Urinary bladder (tissue), 4 donors: Measurements from ENCODE around the gene SETBP1. TPM values are rescaled to one million over a fixed set of nuclear protein-coding genes. Genes with fewer than 3 reads are reported as not detected.

ENCODE experiments used
- DNase-seq: peaks from one replicate; pipeline ENCODE4 v3.0.0-alpha.2; 2015; ENCODE audit errors: extremely low spot score
- H3K27ac ChIP-seq: one replicate; pipeline ENCODE4 v1.5.1; 2013; ENCODE audit warnings: low read depth, mild to moderate bottlenecking, moderate library complexity
- H3K36me3 ChIP-seq: one replicate; pipeline ENCODE4 v1.6.1; 2013; ENCODE audit warnings: mild to moderate bottlenecking, moderate library complexity; ENCODE audit not compliant: insufficient read depth
- H3K4me1 ChIP-seq: one replicate; pipeline ENCODE4 v1.6.1; 2013; ENCODE audit warnings: mild to moderate bottlenecking, moderate library complexity; ENCODE audit not compliant: insufficient read depth
- H3K4me3 ChIP-seq: one replicate; pipeline ENCODE4 v1.5.1; 2013; ENCODE audit warnings: low read depth, low read length
- WGBS: extraction: QIAGEN DNeasy Blood & Tissue Kit; methylation state at CpG from one replicate; pipeline ENCODE4 v1.1.7; 2013; 5-methylcytosine and 5-hydroxymethylcytosine counted together
- polyA plus RNA-seq: library from polyadenylated mRNA; stranded (reverse); fragments of 200-250 nt; gene quantifications from one replicate; pipeline ENCODE4 v1.2.3, GENCODE V29; 2013
- total RNA-seq: library from RNA; depleted of rRNA; stranded (reverse); fragments of >200 nt; gene quantifications from one replicate; pipeline ENCODE4 v1.2.3, GENCODE V29; 2014
- donor health status: healthy with polysubstance abuse.
- donor health status: healthy.

The SETBP1 gene
- total and polyA plus RNA-seq, 2 donors, result 12.6 to 46.7 TPM

DNA sequence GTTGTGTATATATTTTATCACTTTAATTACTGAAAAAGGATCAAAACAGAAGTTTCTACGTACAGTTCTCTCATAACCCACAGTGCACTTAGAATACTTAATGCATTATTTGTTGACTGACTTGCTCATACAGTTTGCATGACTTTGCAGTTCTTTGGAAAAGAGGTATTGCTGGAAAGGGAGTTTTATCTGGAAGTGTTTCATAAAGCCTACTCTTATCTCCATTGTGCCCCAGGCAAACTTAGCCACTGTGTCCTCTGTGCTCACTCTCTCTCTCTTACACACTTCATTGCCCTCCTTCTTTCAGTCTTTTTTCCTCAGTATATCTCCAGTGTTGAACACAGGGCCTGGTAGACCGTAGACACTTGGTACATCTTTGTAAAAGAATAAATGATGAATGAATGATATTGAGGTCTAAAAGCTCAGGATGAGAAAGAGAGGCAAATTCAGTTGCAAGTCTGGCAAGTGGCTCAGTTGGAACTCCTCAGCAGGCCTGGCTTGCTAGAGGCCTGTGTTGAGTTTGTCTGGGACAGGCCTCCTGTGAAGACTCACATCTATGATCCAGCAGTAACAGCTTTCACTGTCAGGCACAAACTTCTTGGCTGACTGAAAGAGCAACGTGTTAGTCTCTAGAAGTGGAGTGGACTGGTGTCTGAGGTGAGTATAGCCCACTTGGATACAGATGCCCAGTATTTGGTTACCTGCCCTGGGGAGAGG is 56.1 kb downstream of the SETBP1 start:
- Histone ChIP-seq H3K4me3 (no peak overlapping the region), H3K36me3 (no peaks in the 10 kb centered on the region), H3K27ac (no peak overlapping the region), H3K4me1 (no peaks in the 10 kb centered on the region)
- DNase-seq, result no peak
- WGBS, result 79% methylated on average over 3 of the region's 3 CpGs

DNA sequence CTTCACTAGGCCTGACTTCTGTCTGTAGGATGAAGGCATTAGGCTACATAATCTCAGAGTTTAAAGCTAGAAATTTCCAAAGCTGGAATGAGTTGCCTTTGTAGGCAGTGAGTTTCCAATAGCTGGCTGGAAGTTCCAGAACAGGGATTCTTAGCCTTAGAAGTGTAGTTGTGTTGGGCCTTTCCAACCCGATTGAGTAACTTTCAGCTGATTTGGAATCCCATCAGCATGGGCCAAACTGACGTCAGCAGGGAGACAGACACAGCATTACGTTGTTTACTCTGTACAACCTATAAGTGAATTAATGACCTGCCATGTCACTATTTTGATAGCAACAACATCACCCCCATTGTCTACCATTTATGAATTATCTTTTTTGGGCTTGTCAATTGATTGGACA is 56.9 kb downstream of the SETBP1 start:
- H3K27ac ChIP-seq, result no peak overlapping the region
- DNase-seq, result no peak

DNA sequence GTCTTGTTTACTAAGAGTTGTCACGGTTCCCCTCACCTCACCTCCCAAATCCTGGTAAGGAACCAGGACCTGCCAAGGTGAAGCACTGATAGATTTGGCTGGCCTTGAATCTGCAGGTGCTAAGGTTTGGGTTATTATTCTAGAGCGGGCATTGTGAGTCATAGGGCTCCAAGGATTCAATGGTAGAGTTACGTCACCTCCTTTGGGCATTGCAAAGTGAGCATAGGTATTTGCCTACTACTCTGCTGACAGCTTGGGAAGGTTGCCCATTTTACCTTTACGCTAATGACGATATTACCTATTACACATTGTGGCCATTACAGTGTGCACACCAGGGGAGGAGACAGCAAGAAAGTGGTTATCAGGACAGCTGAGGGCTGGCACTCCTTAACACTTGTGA is 59.3 kb downstream of the SETBP1 start:
- Histone ChIP-seq H3K36me3 (no peaks in the 10 kb centered on the region), H3K27ac (no peak overlapping the region), H3K4me3 (no peak overlapping the region), H3K4me1 (no peaks in the 10 kb centered on the region)
- WGBS, result 95% methylated on average over 5 of the region's 5 CpGs
- DNase-seq, result no peak

More for the DNA sequence above, 56.9 kb downstream of the SETBP1 start:
- WGBS, result 79% methylated on average over 3 of the region's 3 CpGs
- no peaks in the 10 kb centered on the region for H3K36me3 ChIP-seq
- no peak overlapping the region for H3K4me3 ChIP-seq
- no peaks in the 10 kb centered on the region for H3K4me1 ChIP-seq

DNA sequence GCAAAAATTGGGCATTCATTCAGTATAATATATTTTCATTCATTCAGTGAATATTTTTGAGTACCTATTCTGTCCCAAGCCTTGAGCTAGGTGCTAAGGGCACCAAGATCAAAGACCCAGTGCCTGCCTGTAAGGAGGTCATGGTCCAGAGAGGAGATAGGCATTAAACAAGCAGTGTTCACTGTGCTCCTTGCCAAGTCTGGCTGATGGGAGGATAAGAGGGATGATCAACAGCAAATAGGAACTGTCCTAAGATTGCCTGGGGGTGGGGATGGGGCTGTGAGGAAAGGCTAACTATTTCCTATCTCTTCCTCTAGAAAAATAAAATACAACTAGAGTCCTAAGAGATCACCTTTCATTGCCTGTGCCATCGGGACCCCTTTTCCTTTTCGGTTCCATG is 60.4 kb downstream of the SETBP1 start:
- H3K4me3 ChIP-seq, result no peak overlapping the region
- 41% methylated on average over 2 of the region's 2 CpGs for WGBS
- H3K27ac ChIP-seq, result no peak overlapping the region
- H3K4me1 ChIP-seq, result no peaks in the 10 kb centered on the region
- no peak for DNase-seq
- H3K36me3 ChIP-seq, result no peaks in the 10 kb centered on the region

DNA sequence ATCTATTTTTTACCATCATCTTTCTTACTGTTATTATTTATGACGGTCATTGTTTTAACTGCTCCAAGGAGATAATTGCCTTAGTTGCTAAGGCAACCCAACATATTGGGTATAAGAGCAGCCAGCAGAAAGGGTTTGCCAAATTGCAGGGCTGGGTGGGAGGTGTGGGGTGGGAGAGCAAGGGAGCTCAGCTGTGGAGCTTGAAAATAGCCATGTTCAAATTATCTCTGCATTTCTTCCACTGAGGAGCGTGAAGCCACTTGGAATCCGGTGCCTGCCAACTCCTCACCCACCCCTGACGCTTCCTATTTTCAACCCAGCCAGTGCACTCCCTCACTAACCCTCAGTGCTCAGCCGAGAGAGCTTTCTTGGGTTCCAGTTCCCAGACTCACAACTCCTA is 60.8 kb downstream of the SETBP1 start:
- 47% methylated on average over 5 of the region's 5 CpGs for WGBS
- DNase-seq, result no peak
- no peaks in the 10 kb centered on the region for H3K36me3 ChIP-seq
- no peak overlapping the region for H3K4me3 ChIP-seq
- H3K4me1 ChIP-seq, result no peaks in the 10 kb centered on the region
- no peak overlapping the region for H3K27ac ChIP-seq

DNA sequence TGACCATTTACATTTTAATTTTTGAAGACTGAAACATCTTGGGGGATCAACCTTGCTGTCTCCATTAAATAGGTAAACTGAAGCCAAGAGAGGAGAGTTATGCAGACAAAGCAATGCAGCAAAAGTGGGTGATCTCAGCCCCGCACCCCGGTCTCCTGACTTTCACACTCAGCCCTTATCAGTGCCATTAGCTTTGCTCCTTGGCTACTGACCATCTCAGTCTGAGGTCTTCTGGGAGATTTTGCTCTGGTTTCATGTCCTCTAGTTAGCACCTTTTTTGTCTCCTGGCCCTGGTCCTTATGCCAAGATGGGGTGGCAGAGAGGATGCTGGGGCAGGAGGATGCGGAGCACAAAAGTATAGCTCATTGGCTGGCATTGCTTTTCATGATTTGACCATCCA is 61.4 kb downstream of the SETBP1 start:
- H3K36me3 ChIP-seq, result no peaks in the 10 kb centered on the region
- H3K4me1 ChIP-seq, result no peaks in the 10 kb centered on the region
- no peak overlapping the region for H3K4me3 ChIP-seq
- WGBS, result 80% methylated on average over 3 of the region's 3 CpGs
- no peak overlapping the region for H3K27ac ChIP-seq
- DNase-seq, result no peak

DNA sequence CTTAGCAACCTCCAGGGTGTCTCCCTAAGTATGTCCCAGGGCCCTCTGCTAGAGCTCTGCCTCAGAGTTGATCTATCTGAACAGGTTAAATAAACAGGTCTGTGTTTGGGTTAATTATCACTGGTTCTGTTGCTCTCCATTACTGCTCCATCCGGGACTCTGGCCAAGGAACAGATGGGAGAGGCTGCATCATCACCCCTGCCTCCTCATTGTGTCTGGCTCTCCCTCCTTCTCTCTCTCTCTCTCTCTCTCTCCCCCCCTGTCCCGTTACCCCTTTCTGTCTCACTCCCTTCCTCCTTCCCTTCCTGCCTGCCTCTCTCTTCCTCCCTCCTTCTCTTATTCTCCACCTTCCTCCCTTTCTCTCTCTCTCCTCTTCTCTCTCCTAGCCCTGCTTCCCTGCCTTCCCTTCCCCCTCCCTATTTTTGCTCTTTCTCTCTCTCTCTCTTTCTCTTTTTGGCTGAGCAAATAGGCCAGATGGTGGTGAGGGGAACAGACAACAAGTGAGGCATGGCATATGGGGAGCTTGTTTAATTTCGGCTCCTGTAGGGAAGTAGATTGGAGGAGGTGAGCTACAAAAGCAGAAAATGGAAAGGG is 62.1 kb downstream of the SETBP1 start:
- no peaks in the 10 kb centered on the region for H3K4me1 ChIP-seq
- peak; percentile 71 for DNase-seq
- no peak overlapping the region for H3K27ac ChIP-seq
- no peaks in the 10 kb centered on the region for H3K36me3 ChIP-seq
- 18% methylated on average over 3 of the region's 3 CpGs for WGBS
- no peak overlapping the region for H3K4me3 ChIP-seq

DNA sequence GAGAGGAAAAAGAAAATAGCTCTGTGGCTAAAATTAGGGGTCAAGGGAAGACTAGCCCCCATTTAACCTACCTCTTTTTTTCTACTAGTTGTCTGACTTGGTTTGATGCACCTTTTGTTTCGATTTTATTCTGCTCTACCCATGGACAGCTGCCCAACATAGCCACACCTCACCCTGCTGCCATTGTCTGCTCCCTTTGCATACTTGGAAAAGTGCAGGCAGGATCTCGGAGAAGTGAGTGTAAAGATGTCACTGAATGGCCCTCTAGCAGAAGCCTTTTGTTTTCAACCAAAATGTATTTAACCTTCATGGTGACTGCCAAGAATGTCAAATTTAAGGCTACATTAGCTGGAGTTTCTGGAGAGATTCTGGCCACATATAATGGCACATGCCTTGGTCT is 62.9 kb downstream of the SETBP1 start:
- no peak overlapping the region for H3K4me3 ChIP-seq
- H3K4me1 ChIP-seq, result no peaks in the 10 kb centered on the region
- H3K27ac ChIP-seq, result no peak overlapping the region

DNA sequence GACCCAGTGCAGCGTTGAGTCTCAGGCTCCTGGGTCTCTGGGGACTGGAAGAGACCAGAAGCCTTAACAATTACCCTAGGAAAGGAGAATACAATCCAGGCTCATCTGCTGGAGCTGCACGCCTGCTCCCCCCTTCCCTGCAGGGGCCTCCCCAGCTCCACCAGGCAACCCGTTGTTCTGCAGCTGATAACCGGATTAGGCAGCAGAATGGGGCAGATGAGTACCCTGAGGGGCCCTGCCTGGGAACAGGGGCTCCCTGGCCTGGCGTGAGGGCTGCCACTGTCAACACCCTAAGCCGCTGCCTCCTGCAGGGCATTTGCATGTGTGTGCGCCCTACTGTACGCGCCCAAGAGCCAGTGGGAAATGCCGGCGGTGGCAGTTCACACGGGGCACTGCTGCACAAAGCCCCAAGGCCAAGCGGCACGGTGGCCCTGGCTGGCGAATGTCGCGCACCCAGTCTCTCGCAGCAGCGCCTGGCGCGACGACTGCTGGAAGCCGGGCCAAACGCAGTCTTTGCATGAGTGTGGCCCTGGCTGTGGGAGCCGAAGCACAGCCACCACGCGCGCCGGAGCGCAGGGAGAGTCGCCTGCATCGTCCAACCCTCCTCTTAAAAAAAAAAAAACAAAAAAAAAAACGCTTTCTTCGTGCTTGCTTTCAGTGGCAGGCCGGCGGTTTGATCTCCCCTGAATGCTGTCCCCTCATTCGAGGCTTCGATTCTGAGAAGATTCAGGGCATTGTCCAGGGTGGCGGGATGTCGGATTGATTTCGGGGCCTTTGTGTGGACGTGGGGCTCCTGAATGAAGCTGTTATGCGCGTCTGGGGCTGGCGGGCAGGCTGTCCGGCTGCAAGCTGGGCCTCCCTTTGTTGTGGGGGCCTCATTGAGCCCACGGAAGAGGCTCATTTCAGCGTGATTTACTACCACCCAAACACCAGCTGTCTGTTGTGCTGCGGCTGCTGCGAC is 63.8 kb downstream of the SETBP1 start:
- WGBS, result 60% methylated on average over 50 of the region's 50 CpGs
- H3K36me3 ChIP-seq, result no peaks in the 10 kb centered on the region
- no peak for DNase-seq
- no peak overlapping the region for H3K27ac ChIP-seq
- no peak overlapping the region for H3K4me3 ChIP-seq
- H3K4me1 ChIP-seq, result no peaks in the 10 kb centered on the region

More for the DNA sequence above, 62.9 kb downstream of the SETBP1 start:
- DNase-seq, result no peak
- H3K36me3 ChIP-seq, result no peaks in the 10 kb centered on the region
- WGBS, result 82% methylated on average over 2 of the region's 2 CpGs

DNA sequence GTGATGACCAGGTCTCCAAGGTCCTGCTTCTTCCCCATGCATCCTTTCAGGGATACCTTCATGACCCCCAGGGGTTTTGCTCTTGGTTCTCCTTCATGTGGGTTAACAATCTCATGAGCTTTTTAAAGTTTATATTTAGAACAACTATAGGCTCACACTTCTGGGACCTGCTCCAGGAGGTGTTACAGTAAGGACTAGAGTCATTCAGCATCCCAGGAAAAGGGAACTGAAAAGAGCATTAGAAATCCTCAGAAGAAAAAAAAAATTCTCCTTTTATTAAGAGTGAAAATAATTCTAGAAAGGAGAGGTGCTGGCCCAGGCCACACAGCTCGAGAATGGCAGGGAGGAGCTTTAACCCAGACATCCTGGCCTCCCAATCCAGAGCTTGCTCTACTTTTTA is 66.5 kb downstream of the SETBP1 start:
- H3K36me3 ChIP-seq, result no peaks in the 10 kb centered on the region
- no peak for DNase-seq
- 16% methylated on average over 1 of the region's 1 CpG for WGBS
- no peaks in the 10 kb centered on the region for H3K4me1 ChIP-seq
- no peak overlapping the region for H3K4me3 ChIP-seq
- no peak overlapping the region for H3K27ac ChIP-seq

DNA sequence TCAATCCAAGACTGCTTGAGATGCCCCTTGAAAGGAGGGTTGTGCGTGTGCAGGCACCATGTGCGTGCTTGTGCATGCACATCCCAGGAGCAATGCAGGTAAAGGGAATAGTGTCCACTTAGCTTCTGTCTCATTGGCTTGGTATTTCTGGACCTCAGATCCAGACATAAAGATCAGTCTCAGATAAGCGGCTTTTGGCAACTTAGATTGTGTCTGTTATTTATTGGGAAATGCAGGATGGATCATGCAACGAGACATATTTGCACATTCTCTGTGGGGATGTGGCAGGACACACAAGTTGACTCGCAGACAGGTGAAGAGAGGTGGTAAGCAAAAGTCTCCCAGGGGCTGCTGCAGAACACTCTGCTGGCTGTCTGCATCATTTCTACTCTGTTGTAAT is 67.9 kb downstream of the SETBP1 start:
- 86% methylated on average over 5 of the region's 5 CpGs for WGBS
- Histone ChIP-seq H3K36me3 (no peaks in the 10 kb centered on the region), H3K27ac (no peak overlapping the region), H3K4me3 (no peak overlapping the region), H3K4me1 (no peaks in the 10 kb centered on the region)
- no peak for DNase-seq

DNA sequence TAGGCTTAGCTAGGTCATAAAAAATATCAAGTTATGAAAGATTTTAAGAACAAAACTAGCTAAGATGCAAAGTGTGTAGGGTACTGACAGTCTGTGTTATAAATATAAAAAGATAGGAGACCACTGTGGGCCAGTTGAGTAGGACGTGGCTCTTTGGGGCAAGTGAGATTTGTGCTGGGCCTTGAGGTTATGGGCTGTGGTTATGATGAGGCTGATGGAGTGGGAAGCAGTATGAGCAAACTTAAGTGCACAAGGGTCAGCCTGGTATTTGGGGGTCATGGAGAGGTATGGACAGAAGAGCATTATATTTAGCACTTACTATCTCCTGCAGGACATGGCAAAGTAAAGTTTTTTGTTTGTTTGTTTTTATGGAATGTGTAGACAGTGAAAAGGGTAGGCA is 70.1 kb downstream of the SETBP1 start:
- Histone ChIP-seq H3K4me3 (no peak overlapping the region), H3K4me1 (no peaks in the 10 kb centered on the region), H3K27ac (no peak overlapping the region), H3K36me3 (no peaks in the 10 kb centered on the region)
- 95% methylated on average over 1 of the region's 1 CpG for WGBS
- no peak for DNase-seq

DNA sequence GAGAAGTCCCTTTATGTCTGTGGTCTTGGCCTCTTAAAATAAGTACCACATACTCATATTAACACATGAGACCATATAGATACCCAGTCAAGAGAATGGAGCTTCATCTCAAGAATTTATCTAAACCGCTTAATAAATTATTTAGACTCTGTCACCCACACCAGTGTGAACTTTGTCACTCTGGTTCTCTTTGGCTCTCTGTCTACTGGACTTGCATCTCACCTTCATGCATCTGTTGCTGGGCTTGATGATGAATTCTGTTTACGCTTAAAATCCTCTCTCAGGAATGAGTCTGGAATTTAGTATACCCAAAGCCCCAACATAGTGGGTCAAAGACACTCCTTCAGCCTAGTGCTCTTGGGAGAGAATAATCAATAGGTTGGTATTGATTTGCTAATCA is 73.9 kb downstream of the SETBP1 start:
- Histone ChIP-seq H3K4me3 (no peak overlapping the region), H3K4me1 (no peaks in the 10 kb centered on the region), H3K36me3 (no peaks in the 10 kb centered on the region), H3K27ac (no peak overlapping the region)
- 98% methylated on average over 2 of the region's 2 CpGs for WGBS
- DNase-seq, result no peak
